ENCODE results near the gene YAP1. TPM values are rescaled to one million over a fixed set of nuclear protein-coding genes. Genes with fewer than 3 reads are reported as not detected.
"Not testable (repeated sequence)": the region's sequence is repeated elsewhere in the genome, so short reads cannot be mapped to it uniquely, and the experiment has no call there.

The YAP1 gene
- total RNA-seq, 1 donor = not detected

GRCh38 chr11:102196816-102197215, 86.6 kb downstream of the YAP1 start:
- DNase-seq (ENCODE audit: low read depth in 2 of 3, low spot score in 2 of 3) = no peak

- DNase-seq (ENCODE audit: low read depth in 2 of 3, low spot score in 2 of 3) = no peak
Measured at GRCh38 chr11:102197670-102198139, 87.5 kb downstream of the YAP1 start.

GRCh38 chr11:102199673-102200072, 89.4 kb downstream of the YAP1 start:
- DNase-seq (ENCODE audit: low read depth in 2 of 3, low spot score in 2 of 3) = no peak

- not testable (repeated sequence) for DNase-seq (ENCODE audit: low read depth in 2 of 3, low spot score in 2 of 3)
Measured at GRCh38 chr11:102200325-102200724, 90.1 kb downstream of the YAP1 start.

GRCh38 chr11:102201776-102202175, 91.5 kb downstream of the YAP1 start:
- no peak for DNase-seq (ENCODE audit: low read depth in 2 of 3, low spot score in 2 of 3)

- DNase-seq (ENCODE audit: low read depth in 2 of 3, low spot score in 2 of 3) = no peak
Measured at GRCh38 chr11:102202972-102203371, 92.7 kb downstream of the YAP1 start.

- no peak for DNase-seq (ENCODE audit: low read depth in 2 of 3, low spot score in 2 of 3)
Measured at GRCh38 chr11:102204174-102204573, 93.9 kb downstream of the YAP1 start.

- DNase-seq (ENCODE audit: low read depth in 2 of 3, low spot score in 2 of 3) = no peak
Measured at GRCh38 chr11:102205805-102206204, 95.6 kb downstream of the YAP1 start.

GRCh38 chr11:102208835-102209234, 98.6 kb downstream of the YAP1 start:
- no peak for DNase-seq (ENCODE audit: low read depth in 2 of 3, low spot score in 2 of 3)

GRCh38 chr11:102214623-102215022, 104.4 kb downstream of the YAP1 start:
- DNase-seq (ENCODE audit: low read depth in 2 of 3, low spot score in 2 of 3) = no peak

- no peak for DNase-seq (ENCODE audit: low read depth in 2 of 3, low spot score in 2 of 3)
Measured at GRCh38 chr11:102216433-102217075, 106.3 kb downstream of the YAP1 start.

GRCh38 chr11:102220728-102221467, 110.7 kb downstream of the YAP1 start:
- no peak for DNase-seq (ENCODE audit: low read depth in 2 of 3, low spot score in 2 of 3)

GRCh38 chr11:102223859-102224258, 113.6 kb downstream of the YAP1 start:
- DNase-seq (ENCODE audit: low read depth in 2 of 3, low spot score in 2 of 3) = no peak

GRCh38 chr11:102225689-102226568, 115.7 kb downstream of the YAP1 start:
- DNase-seq (ENCODE audit: low read depth in 2 of 3, low spot score in 2 of 3) = no peak

- DNase-seq (ENCODE audit: low read depth in 2 of 3, low spot score in 2 of 3) = no peak
Measured at GRCh38 chr11:102226702-102227490, 116.6 kb downstream of the YAP1 start.

- DNase-seq (ENCODE audit: low read depth in 2 of 3, low spot score in 2 of 3) = no peak
Measured at GRCh38 chr11:102229510-102230123, 119.4 kb downstream of the YAP1 start.

GRCh38 chr11:102230186-102230585, 119.9 kb downstream of the YAP1 start:
- DNase-seq (ENCODE audit: low read depth in 2 of 3, low spot score in 2 of 3) = no peak

GRCh38 chr11:102230911-102231310, 120.7 kb downstream of the YAP1 start:
- DNase-seq (ENCODE audit: low read depth in 2 of 3, low spot score in 2 of 3) = no peak

GRCh38 chr11:102234779-102235439, 124.7 kb downstream of the YAP1 start:
- DNase-seq (ENCODE audit: low read depth in 2 of 3, low spot score in 2 of 3) = no peak

Measured in hematopoietic multipotent progenitor cell (in vitro differentiated cells).